ENCODE data around the gene GABBR1. TPM values are rescaled to one million over a fixed set of nuclear protein-coding genes. Genes with fewer than 3 reads are reported as not detected.

GABBR1 gene
- total RNA-seq, 1 donor from 2014 or later: 33.0 TPM

DNA sequence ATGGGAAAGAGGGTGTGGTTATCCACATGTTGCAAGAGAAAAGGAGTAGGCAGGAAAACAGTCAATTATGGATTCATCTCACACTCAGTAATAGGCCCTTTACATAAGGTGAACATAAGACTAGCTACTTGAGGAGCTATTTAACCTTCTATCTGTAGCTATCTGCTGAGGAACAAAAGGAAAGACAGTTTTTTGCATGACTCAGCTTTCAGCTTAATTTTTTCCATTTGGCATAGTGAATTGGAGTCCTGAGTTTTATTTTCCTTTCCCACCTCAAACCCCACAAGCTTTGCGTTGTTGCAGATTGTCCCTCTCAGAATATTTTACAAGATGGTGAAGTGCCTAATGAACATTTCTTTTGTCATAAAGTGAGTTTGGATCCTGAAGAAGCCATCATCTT, 105.9 kb downstream of the GABBR1 start:
- no peak for DNase-seq

DNA sequence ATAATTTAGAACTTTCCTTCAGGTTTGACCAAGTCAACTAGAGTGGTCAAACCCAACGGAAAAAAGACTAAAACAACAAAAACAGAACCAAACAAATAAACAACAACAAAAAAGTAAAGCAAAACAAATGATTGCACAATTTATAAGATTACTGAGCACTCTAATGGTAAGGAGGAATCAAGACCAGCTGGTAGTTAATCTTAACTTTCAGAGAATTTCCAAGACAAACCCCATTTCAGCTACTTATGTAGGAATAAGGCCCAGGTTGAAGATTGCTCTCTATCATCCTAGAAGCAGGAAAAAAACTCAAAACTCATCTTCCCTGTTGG, 107.7 kb downstream of the GABBR1 start:
- no peak for DNase-seq

DNA sequence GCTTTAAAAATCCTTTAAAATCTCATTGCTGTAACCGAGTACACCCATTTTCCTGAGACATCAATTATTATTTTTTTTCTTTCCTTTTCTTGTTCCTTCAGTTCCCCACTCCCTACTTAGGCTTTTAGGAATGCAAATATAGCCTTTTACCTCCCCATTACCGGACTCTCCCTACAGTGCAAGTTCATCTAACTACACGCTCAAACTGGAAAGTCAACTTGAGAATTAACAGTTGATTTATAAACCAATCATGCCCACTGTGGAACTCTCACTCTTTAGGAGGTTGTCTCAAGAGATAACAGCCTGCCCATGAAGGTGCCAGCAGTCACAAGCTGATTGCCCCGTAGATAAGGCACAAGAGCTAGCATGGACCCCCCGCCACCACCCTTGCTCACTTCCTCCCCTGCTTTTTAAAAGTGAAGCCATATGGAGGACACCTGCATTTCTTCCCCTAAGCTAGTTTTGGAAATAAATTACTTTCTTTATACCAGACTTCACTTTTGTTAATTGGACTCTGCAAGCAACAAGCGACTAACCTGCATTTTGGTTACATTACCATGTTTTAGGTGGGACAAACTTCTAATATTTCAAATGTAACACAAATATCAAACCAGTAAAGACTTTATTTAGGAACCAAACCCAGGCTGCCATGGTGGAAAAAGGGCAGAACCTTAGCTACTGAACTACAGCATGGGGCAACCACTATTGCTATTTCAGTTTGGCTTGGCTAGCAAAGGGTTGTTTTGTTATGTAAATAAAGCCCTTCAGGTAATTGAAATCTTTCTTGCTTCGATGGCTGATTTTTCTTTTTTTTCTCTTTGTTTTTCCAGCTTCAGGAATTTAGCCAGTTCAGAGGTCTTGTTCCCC, 108.3 kb downstream of the GABBR1 start:
- DNase-seq: no peak

- no peak for DNase-seq
Observed at GRCh38 chr6:29524044-29524443, 108.9 kb downstream of the GABBR1 start.

GRCh38 chr6:29522227-29522626, 110.8 kb downstream of the GABBR1 start:
- no peak for DNase-seq

GRCh38 chr6:29521006-29521680, 111.8 kb downstream of the GABBR1 start:
- DNase-seq: no peak

DNA sequence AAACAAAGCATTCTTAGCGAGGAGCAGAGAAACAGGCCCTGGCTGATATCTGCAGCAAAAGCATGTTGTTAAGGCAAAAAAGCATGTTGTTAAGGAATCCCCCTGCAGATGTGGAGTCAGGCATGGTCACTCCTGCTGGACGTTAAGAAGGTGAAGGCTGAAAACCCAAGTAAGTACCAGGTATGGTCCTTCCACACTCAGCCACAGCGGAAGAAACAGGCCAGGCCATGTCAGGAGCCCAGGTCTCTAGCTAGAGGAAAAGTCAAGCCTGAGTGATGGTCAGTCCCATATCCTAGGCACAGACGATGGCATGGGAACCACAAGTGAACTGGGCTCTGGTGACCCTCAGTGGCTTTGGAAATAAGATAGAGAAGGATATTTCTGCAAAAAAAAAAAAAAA, 112.8 kb downstream of the GABBR1 start:
- no peak for DNase-seq

GRCh38 chr6:29519291-29520010, 113.5 kb downstream of the GABBR1 start:
- no peak for DNase-seq

DNA sequence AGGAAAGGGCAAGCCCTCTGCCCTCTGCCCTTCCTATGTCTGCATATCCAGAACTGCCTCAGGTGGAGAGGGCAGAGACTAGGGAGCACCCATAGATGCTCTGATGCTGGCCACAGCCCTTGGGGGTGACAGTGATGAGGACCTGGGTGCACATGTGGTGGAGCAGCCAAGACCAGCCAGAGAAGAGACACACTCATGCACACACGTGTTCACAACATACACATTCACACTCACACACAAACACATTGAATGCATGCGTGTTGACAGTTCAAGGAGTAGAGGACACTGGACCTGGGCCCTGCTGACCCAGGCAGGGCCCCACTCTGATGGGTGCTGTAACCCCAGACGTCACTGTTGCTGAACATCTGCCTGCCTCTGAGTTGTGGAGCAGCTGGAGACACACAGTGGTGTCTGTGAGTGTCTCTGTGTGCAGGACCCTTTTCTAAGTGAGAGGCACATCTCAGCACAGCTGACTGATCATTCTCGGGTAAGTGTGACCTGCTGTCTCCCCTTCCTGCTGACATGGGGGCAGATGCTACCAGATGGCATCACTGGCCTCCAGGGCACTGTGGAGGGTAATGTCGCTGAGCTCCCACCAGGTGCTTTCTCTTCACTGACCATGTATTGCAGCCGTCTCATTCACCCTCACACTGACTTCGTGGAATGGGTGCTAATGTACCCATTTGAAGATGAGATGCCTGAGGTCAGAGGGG, 115.1 kb downstream of the GABBR1 start:
- no peak for DNase-seq

DNA sequence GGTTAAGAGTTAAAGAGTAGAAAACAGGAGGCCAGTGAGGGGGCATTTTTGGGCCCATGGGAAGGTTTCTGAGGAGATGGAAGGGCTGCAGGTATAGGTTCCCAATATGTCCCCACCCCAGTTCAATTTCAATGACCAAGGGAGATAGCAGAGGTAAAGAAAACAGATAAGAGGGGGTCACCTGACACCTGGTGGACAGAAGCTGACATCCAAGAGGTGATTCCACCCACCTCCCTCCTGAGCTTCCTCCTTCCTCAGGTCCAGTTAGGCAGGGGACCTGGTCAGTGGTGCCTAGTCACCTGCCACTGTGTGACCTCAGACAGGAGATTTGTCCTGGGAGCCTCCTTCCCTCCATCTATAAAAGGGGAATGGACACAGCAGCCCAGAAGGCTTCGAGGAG, 115.7 kb downstream of the GABBR1 start:
- no peak for DNase-seq

DNA sequence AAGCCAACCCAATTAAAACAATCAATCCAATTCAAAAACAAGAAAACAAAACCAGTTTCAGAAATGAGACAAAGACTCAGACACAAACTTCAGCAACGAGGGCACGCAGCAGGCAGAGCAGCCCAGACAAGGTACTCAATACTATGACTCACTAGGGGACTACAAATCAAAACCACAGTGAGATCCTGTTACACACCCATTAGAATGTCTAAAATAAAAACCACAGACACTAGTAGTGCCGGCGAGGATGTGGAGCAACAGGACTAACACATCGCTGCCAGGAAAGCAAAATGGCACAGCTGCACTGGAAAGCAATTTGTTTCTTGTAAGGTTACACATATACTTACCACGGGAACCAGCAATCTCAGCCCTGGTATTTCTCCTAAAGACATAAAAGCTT, 116.9 kb downstream of the GABBR1 start:
- DNase-seq: no peak

DNA sequence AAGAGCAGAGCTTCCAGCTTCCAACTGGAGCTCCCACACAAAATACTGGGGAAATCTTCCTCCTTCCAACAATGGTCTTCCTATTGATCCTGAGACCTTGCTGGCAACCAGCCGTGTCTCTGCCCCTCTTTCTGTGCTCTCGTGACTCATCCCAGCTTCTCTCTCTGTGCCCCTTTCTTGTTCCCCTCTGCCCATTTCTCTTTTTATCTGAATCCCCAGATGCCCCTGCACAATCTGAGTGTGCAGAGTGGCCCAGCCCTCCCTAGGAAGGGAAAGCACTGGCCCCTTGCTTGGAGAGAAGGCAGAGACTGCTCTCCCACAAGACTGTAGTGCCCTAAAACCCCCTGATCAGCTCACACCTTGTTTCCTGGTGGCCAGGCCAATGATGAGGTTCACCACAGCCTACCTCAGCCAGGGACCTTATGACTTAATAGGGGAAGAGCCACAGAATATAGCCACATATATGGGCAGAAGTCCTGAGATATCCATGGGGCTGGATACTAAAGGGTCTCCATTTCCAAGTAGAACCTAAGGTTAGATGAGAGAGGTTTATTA, 122.2 kb downstream of the GABBR1 start:
- no peak for DNase-seq

GRCh38 chr6:29510202-29510601, 122.8 kb downstream of the GABBR1 start:
- DNase-seq: no peak

Small RNAs within 50 kb of the gene (small RNA-seq; reads per million reads assigned to genes)
- gene SNORD32B (ENCODE audit: low replicate concordance) (0.23 reads per million, percentile 35 among the genes with 10 or more reads in this experiment), gene SUMO2P1 (ENCODE audit: low replicate concordance) (not detected), gene TMEM183AP1 (ENCODE audit: low replicate concordance) (not detected)

Other genes starting within 250 kb of the GABBR1 start
- not detected for gene OR12D2, start 237.6 kb downstream of the GABBR1 start, total RNA-seq
- not detected for gene OR12D1, start 218.3 kb downstream of the GABBR1 start, total RNA-seq
- gene OR10C1, start 193.9 kb downstream of the GABBR1 start, total RNA-seq: not detected
- not detected for gene OR11A1, start 176.1 kb downstream of the GABBR1 start, total RNA-seq
- not detected for gene OR2H1, start 176.0 kb downstream of the GABBR1 start, total RNA-seq
- gene MAS1L, start 145.2 kb downstream of the GABBR1 start, total RNA-seq: not detected
- not detected for gene UBD, start 73.5 kb downstream of the GABBR1 start, total RNA-seq
- gene OR2H2, start 48.1 kb downstream of the GABBR1 start, total RNA-seq: not detected
- gene MOG, start 23.9 kb upstream of the GABBR1 start, total RNA-seq: not detected
- gene ZFP57, start 48.0 kb upstream of the GABBR1 start, total RNA-seq: not detected
- 33.3 TPM for gene HLA-F, start 90.3 kb upstream of the GABBR1 start, total RNA-seq
- not detected for gene HLA-G, start 194.6 kb upstream of the GABBR1 start, total RNA-seq